IMR-90 (cell line): ENCODE measurements around the gene B3GALNT1. TPM values are rescaled to one million over a fixed set of nuclear protein-coding genes. Genes with fewer than 3 reads are reported as not detected.

Source experiments
- ATAC-seq: fragments of 200-7000 bp; cut with Tn5 transposase; 2 replicates; pipeline ENCODE4 v1.9.1; 2020; ENCODE audit warnings: low read depth, mild to moderate bottlenecking, moderate library complexity
- BruUV-seq: library from RNA; stranded (reverse); fragments of 400-500 nt; replicated peaks from 2 replicates; lab custom pipeline; 2021; lab: Mats Ljungman, UMichigan
- CTCF ChIA-PET: fragments of 300-600 bp; formaldehyde crosslinking; extraction: SDS; loops from one replicate; lab custom pipeline; 2021; ENCODE audit warnings: antibody characterized with exemption; lab: Yijun Ruan, JAX
- POLR2A ChIA-PET: fragments of 300-600 bp; sonication (Branson Sonifier 250); formaldehyde crosslinking; loops from one replicate; lab custom pipeline; 2022; ENCODE audit warnings: antibody characterized with exemption; ENCODE audit not compliant: unreplicated experiment; lab: Charles Lee
- DNase-seq: peaks from one replicate; pipeline ENCODE4 v3.0.0; 2013
- H2AFZ ChIP-seq: replicated peaks from 2 replicates; pipeline ENCODE3; 2013; ENCODE audit warnings: low read length, mild to moderate bottlenecking; ENCODE audit not compliant: poor library complexity
- H2AK5ac ChIP-seq: 2 replicates; pipeline ENCODE4 v1.6.1; 2013; ENCODE audit warnings: low read depth, low read length, inconsistent platforms
- H2AK9ac ChIP-seq: replicated peaks from 2 replicates; pipeline ENCODE3; 2013; ENCODE audit warnings: mild to moderate bottlenecking, low read depth, low read length, moderate library complexity; ENCODE audit not compliant: poor library complexity
- H2BK120ac ChIP-seq: 2 replicates; pipeline ENCODE4 v1.6.1; 2013; ENCODE audit warnings: low read depth, low read length, inconsistent platforms
- H2BK15ac ChIP-seq: 3 replicates; pipeline ENCODE4 v1.6.1; 2013; ENCODE audit warnings: low read depth, low read length, inconsistent platforms
- H2BK20ac ChIP-seq: 2 replicates; pipeline ENCODE4 v1.6.1; 2013; ENCODE audit warnings: low read depth, mild to moderate bottlenecking, inconsistent platforms, low read length, moderate library complexity
- H2BK5ac ChIP-seq: 2 replicates; pipeline ENCODE4 v1.6.1; 2013; ENCODE audit warnings: mild to moderate bottlenecking, low read depth, low read length, inconsistent platforms; ENCODE audit not compliant: poor library complexity, severe bottlenecking
- H3K14ac ChIP-seq: replicated peaks from 2 replicates; pipeline ENCODE4 v1.6.1; 2013; ENCODE audit warnings: low read depth, low read length, inconsistent platforms
- H3K18ac ChIP-seq: 2 replicates; pipeline ENCODE4 v1.6.1; 2013; ENCODE audit warnings: low read depth, low read length, control low read depth
- H3K23ac ChIP-seq: 2 replicates; pipeline ENCODE4 v1.6.1; 2013; ENCODE audit warnings: low read depth, low read length, inconsistent platforms
- H3K27ac ChIP-seq: 2 replicates; pipeline ENCODE4 v1.5.1; 2013; ENCODE audit warnings: mild to moderate bottlenecking, control low read depth, low read length; ENCODE audit not compliant: insufficient read depth
- H3K27me3 ChIP-seq: 2 replicates; pipeline ENCODE4 v1.6.1; 2013; ENCODE audit warnings: low read length; ENCODE audit not compliant: control insufficient read depth, insufficient read depth
- H3K36me3 ChIP-seq: 2 replicates; pipeline ENCODE4 v1.6.1; 2013; ENCODE audit warnings: low read length, mixed read lengths; ENCODE audit not compliant: control insufficient read depth, insufficient read depth
- H3K4ac ChIP-seq: 2 replicates; pipeline ENCODE4 v1.6.1; 2013; ENCODE audit warnings: low read depth, low read length, inconsistent platforms
- H3K4me1 ChIP-seq: 2 replicates; pipeline ENCODE4 v1.6.1; 2013; ENCODE audit warnings: low read length, mixed read lengths; ENCODE audit not compliant: control insufficient read depth, insufficient read depth
- H3K4me2 ChIP-seq: 2 replicates; pipeline ENCODE4 v1.6.1; 2013; ENCODE audit warnings: low read depth, mild to moderate bottlenecking, control low read depth, low read length, moderate library complexity
- H3K4me3 ChIP-seq: 2 replicates; pipeline ENCODE4 v1.5.1; 2013; ENCODE audit warnings: low read depth, mild to moderate bottlenecking, control low read depth, low read length, moderate library complexity; ENCODE audit not compliant: insufficient read depth
- H3K56ac ChIP-seq: 2 replicates; pipeline ENCODE4 v1.6.1; 2013; ENCODE audit warnings: low read length, inconsistent platforms; ENCODE audit not compliant: insufficient read depth; ENCODE audit errors: extremely low read depth
- H3K79me1 ChIP-seq, 2 experiments: 2 replicates each; pipeline ENCODE4 v1.6.1; 2013; ENCODE audit warnings: low read length in 2 of 2, inconsistent platforms in 1 of 2, low read depth in 1 of 2
- H3K9ac ChIP-seq: 2 replicates; pipeline ENCODE4 v1.6.1; 2013; ENCODE audit warnings: low read depth, low read length, control low read depth
- H3K9me1 ChIP-seq: 2 replicates; pipeline ENCODE4 v1.6.1; 2013; ENCODE audit warnings: low read length, inconsistent platforms; ENCODE audit not compliant: insufficient read depth
- H3K9me3 ChIP-seq: 2 replicates; pipeline ENCODE4 v1.6.1; 2013; ENCODE audit warnings: low read length; ENCODE audit not compliant: control insufficient read depth, insufficient read depth
- H4K20me1 ChIP-seq: 2 replicates; pipeline ENCODE4 v1.6.1; 2013; ENCODE audit warnings: low read length, inconsistent platforms; ENCODE audit not compliant: insufficient read depth
- H4K5ac ChIP-seq: 2 replicates; pipeline ENCODE4 v1.6.1; 2013; ENCODE audit warnings: mild to moderate bottlenecking, low read depth, low read length, control low read depth
- H4K8ac ChIP-seq, 2 experiments: 2 replicates each; pipeline ENCODE4 v1.6.1; 2013; ENCODE audit warnings: low read depth in 2 of 2, low read length in 2 of 2, control low read depth in 1 of 2, inconsistent platforms in 1 of 2
- H4K91ac ChIP-seq: 2 replicates; pipeline ENCODE4 v1.6.1; 2013; ENCODE audit warnings: low read depth, low read length, inconsistent platforms; ENCODE audit not compliant: insufficient read depth
- BHLHE40 ChIP-seq: fragments of 150-350 bp; IDR thresholded peaks from 2 replicates; pipeline ENCODE4 v1.6.1; 2016; ENCODE audit warnings: mild to moderate bottlenecking, low read depth, low read length
- CEBPB ChIP-seq: IDR thresholded peaks from 2 replicates; pipeline ENCODE4 v1.6.1; 2012; ENCODE audit warnings: low read depth, low read length, improper control_type of control experiment
- CHD1 ChIP-seq: IDR thresholded peaks from 2 replicates; pipeline ENCODE4 v1.6.1; 2012; ENCODE audit warnings: low read depth, low read length, improper control_type of control experiment
- CTCF ChIP-seq: conservative IDR thresholded peaks from 2 replicates; pipeline ENCODE4 v1.5.1; 2012; ENCODE audit warnings: mild to moderate bottlenecking, low read depth, low read length, improper control_type of control experiment
- ELK1 ChIP-seq: fragments of 150-350 bp; IDR thresholded peaks from 2 replicates; pipeline ENCODE4 v1.6.1; 2016; ENCODE audit warnings: low read depth, mild to moderate bottlenecking, low read length, moderate library complexity, borderline replicate concordance
- FOS ChIP-seq: fragments of 150-350 bp; IDR thresholded peaks from 2 replicates; pipeline ENCODE4 v1.6.1; 2016; ENCODE audit warnings: low read depth, low read length
- MAFK ChIP-seq: IDR thresholded peaks from 2 replicates; pipeline ENCODE4 v1.6.1; 2012; ENCODE audit warnings: low read depth, low read length, improper control_type of control experiment
- MAZ ChIP-seq: IDR thresholded peaks from 2 replicates; pipeline ENCODE4 v1.6.1; 2012; ENCODE audit warnings: low read depth, mild to moderate bottlenecking, low read length, improper control_type of control experiment, moderate library complexity, borderline replicate concordance
- MXI1 ChIP-seq: IDR thresholded peaks from 2 replicates; pipeline ENCODE4 v1.6.1; 2012; ENCODE audit warnings: low read depth, mild to moderate bottlenecking, low read length, moderate library complexity, borderline replicate concordance
- NFE2L2 ChIP-seq: fragments of 150-350 bp; IDR thresholded peaks from 2 replicates; pipeline ENCODE4 v1.6.1; 2016; ENCODE audit warnings: low read depth, mild to moderate bottlenecking, low read length
- POLR2A ChIP-seq: IDR thresholded peaks from 2 replicates; pipeline ENCODE4 v1.6.1; 2012; ENCODE audit warnings: mild to moderate bottlenecking, low read depth, low read length
- RAD21 ChIP-seq: IDR thresholded peaks from 2 replicates; pipeline ENCODE4 v1.6.1; 2012; ENCODE audit warnings: low read length, improper control_type of control experiment
- RCOR1 ChIP-seq: IDR thresholded peaks from 2 replicates; pipeline ENCODE4 v1.6.1; 2012; ENCODE audit warnings: mild to moderate bottlenecking, low read length, improper control_type of control experiment; ENCODE audit not compliant: insufficient replicate concordance
- RFX5 ChIP-seq: IDR thresholded peaks from 2 replicates; pipeline ENCODE4 v1.8.0; 2012; ENCODE audit warnings: low read depth, mild to moderate bottlenecking, low read length, moderate library complexity
- SMC3 ChIP-seq: fragments of 150-350 bp; IDR thresholded peaks from 2 replicates; pipeline ENCODE4 v1.6.1; 2016; ENCODE audit warnings: low read depth, mild to moderate bottlenecking, antibody characterized with exemption, low read length, moderate library complexity
- USF2 ChIP-seq: fragments of 150-350 bp; IDR thresholded peaks from 2 replicates; pipeline ENCODE4 v1.6.1; 2017; ENCODE audit warnings: mild to moderate bottlenecking, antibody characterized with exemption, low read length, low read depth
- dilution Hi-C: fragments of 300-500 bp; cut with HindIII; formaldehyde crosslinking; loops from one replicate; pipeline ENCODE4 v1.14.3; 2018; ENCODE audit warnings: low sequenced_read_pairs; ENCODE audit not compliant: unreplicated experiment
- in situ Hi-C: fragments of 300-500 bp; cut with MboI; formaldehyde crosslinking; loops from 3 replicates; pipeline ENCODE4 v1.14.3; 2019; ENCODE audit warnings: low sequenced_read_pairs, inconsistent platforms, mixed read lengths
- intact Hi-C: fragments of 100-400 bp; cut with micrococcal nuclease; formaldehyde crosslinking; loops from 2 replicates; pipeline ENCODE4 v1.10.0; 2022
- polyA plus RNA-seq, 3 experiments: library from polyadenylated mRNA; depleted of rRNA; stranded (reverse); fragments of >200 nt; gene quantifications; 2 replicates each; pipeline ENCODE4 v1.2.3, GENCODE V29; 2012; ENCODE audit warnings: low replicate concordance in 1 of 3
- total RNA-seq: library from RNA; depleted of rRNA; stranded (reverse); fragments of >200 nt; gene quantifications from 2 replicates; pipeline ENCODE4 v1.2.3, GENCODE V29; 2012

B3GALNT1 gene
- total and polyA plus RNA-seq, 2 of the 4 experiments (the other 2 are of a cell fraction): 5.6 to 8.2 TPM

- no peaks in the 10 kb centered on the region for H3K9me3 ChIP-seq
- no peak overlapping the region for H2AK5ac ChIP-seq
- no peak overlapping the region for H2AFZ ChIP-seq
- no peak overlapping the region for H2BK5ac ChIP-seq
- H3K27ac ChIP-seq: no peak overlapping the region
- no peak overlapping the region for H3K18ac ChIP-seq
- TF ChIP-seq RCOR1 (no peak), RFX5 (no peak), POLR2A (no peak), SMC3 (no peak), USF2 (no peak), CTCF (no peak), RAD21 (no peak), MAFK (no peak), CEBPB (no peak), FOS (no peak), CHD1 (no peak), MXI1 (no peak), ELK1 (no peak), NFE2L2 (no peak), BHLHE40 (no peak), MAZ (no peak)
- no peak overlapping the region for H4K91ac ChIP-seq
- no peak overlapping the region for H3K14ac ChIP-seq
- no peak overlapping the region for H3K4me2 ChIP-seq
- H3K9ac ChIP-seq: no peak overlapping the region
- dilution Hi-C loops: no loop called here
- no peak overlapping the region for H2BK15ac ChIP-seq
- H4K5ac ChIP-seq: no peak overlapping the region
- H2AK9ac ChIP-seq: no peak overlapping the region
- no peaks in the 10 kb centered on the region for H3K27me3 ChIP-seq
- ATAC-seq (no peak), DNase-seq (no peak)
- H3K23ac ChIP-seq: no peak overlapping the region
- no peaks in the 10 kb centered on the region for H3K9me1 ChIP-seq
- H3K4ac ChIP-seq: no peak overlapping the region
- no peak overlapping the region for H2BK120ac ChIP-seq
- no peak overlapping the region for H4K8ac ChIP-seq
- no peak overlapping the region for H3K56ac ChIP-seq
- H2BK20ac ChIP-seq: no peak overlapping the region
- POLR2A ChIA-PET: no interaction called here
- intact Hi-C loops: no loop called here
- no peaks in the 10 kb centered on the region for H3K79me1 ChIP-seq
- no peak overlapping the region for H3K4me3 ChIP-seq
- in situ Hi-C loops: no loop called here
- CTCF ChIA-PET: no interaction called here
- BruUV-seq: no TSS peak
- H3K4me1 ChIP-seq: no peaks in the 10 kb centered on the region
- no peaks in the 10 kb centered on the region for H4K20me1 ChIP-seq
- H3K36me3 ChIP-seq: no peaks in the 10 kb centered on the region
Observed at GRCh38 chr3:161150001-161150525, 44.9 kb upstream of the B3GALNT1 start.
